ENCODE data around the gene CMIP.

The CMIP gene

DNA sequence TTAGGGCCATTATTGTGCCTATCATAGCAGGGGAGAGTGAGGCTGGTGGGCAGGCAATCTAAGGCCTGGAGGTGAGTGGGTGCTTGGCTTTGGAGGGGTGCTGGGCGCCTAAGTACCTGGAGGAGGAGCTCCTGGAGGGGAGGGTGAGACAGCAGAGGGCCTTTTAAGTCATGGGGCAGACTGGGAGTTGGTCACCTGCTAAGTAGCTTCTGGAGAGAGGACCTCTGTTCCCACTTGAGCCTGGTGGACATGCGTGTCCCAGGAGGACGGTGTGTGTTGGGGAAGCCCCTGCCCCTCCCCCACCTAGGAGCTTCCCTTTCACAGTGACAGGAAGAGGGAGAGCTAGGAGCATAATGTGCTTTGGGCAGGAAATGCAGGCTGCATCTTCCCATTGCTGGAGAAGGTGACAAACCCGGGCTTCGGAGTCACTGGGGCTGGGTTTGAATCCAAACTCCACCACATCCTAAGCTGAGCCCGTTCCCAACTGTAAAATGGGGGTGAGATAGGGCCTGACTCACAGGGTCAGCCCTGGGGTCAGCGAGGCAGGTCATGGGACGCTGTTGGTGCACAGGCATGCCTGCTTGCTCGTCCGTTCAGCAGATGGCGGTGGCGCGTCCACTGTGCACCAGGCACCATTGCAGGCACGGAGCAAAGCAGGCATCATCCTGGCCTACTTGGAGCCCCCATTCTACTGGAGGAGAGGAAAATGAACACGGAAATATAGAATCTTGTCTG lies 37.9 kb downstream of the CMIP start:
- no peak for DNase-seq

DNA sequence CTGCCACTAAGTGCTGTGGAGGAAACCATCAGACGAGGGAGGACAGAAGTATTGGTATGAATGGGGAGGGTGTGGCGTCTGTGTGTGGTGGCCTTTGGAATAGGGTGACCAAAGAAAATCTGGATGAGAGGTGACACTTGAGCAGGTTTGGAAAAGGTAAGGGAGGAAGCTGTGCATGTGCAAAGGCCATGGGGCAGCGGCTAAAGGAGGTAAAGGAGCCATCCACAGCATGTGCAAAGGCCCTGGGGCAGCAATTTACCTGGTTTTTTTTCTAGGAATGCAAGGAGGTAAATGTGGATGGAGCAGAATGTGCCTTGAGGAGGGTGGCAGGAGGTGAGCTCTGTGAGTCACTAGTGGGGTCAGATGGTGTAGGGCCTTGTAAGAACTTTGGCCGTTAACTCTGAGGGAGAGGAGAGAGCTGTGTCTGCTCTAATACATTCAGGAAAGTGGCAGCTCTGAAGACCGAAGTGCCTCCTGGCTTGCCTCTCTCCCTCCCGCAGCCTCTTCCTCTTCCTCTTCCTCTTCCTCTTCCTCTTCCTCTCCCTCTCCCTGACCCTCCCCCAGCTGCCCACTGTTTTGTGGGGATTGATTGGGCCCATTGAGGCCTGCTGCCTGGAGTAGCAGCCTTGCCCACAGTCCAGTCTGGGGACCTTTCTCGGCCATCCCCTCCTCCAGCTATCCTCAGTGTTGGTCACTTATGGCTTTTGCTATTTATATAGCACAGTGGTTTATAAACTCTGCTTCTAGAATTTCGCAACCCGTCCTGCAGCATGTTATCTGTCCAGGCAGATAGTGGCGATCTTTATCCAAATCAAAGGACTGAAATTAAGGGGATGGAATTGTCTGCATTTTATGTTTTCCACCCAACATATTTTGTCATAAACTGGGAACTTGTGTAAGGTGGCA lies 38.7 kb downstream of the CMIP start:
- no peak for DNase-seq

DNA sequence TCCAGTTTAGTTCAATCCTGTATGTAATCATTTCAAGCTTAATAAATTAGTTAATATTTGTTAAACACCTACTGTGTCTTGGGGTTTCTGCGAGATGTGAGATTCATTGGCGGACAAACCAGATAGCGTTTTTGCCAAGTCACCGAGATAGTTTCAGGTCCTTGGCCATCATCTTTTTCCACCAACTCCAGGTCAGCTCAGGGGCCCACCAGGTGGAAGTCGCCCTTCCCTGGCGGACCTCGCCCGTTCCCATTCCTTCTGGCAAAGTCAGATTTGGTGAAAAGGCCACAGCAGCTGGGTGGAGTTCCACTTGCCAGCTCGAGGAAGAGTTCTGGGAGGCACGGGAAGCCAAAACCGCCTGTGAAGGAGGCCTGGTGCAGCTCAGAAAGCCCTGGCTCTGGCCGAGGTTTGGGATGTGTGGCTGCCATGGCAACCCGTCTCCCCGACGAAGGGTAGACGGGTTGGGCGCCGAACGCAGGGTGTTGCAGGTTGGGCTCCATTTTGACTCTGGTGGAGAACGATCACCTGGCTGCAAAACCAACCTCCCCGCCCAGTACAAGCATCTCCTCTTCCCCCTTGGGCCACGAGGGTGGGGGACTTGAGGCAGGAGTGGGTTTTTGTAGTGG lies 39.5 kb downstream of the CMIP start:
- no peak for DNase-seq

DNA sequence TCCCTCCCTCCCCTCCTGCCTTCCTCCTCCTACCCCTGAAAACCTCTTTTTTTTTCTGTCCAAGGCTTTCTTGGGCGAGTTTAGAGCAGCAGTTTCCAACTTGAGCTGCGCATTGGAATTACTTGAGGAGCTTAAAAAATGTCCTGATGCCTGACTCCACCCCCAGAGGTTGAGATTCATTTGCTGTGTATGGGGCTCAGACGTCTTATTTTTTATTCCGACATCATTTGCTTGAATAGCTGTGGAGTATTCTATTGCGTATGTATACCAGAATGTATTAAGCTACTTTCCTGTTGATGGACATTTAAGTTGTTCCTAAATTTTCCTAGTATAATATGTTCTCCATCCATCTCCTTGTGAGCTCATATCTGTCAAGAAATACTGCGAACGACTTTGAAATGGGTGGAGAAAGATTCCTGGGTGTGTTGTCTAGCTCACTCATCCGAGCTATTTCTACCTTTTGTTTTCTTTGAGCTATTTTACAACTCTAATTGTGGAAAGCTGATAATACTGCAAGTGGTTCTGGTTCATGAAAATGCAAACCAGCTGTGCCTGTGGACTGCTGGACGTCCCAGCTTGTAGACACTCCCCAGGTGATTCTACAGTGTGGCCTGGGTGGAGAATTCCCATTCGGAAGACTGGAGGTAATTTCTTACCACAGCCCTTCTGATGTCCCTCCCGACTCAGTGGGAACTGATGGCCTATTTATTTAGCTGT lies 40.5 kb downstream of the CMIP start:
- no peak for DNase-seq

DNA sequence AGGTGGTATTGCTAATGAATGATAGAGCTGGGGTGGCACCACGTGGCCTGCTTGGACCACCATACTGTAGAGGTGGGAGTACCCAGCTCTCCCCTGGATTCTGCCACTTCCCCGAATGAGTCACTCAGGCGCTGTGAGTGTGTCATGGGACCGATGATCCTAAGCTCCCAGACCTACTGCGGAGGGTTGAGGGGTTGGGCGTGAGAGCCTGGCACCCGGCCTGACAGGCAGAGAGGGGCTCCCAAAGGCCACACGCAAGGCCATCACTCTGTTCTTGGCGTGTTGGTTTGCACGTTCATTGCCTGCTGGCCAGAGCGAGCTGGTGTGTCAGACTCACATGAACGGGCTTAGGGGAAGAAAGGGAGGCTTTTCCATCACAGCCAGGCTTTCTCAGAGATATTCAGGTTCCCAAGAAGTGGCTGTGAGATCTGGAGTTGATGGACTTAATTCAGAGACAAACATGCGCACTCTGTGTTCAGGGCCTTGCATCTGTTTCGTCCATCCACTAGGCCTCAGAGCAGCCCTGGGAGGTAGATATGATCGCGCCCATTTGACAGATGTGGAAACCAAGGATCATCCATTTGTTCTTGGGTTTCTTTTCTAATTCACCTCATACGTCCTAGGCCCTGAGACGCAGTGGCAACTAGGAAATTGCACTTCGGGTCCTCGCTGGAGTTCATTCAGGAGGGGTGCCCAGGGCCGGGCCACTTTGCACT lies 41.4 kb downstream of the CMIP start:
- no peak for DNase-seq

DNA sequence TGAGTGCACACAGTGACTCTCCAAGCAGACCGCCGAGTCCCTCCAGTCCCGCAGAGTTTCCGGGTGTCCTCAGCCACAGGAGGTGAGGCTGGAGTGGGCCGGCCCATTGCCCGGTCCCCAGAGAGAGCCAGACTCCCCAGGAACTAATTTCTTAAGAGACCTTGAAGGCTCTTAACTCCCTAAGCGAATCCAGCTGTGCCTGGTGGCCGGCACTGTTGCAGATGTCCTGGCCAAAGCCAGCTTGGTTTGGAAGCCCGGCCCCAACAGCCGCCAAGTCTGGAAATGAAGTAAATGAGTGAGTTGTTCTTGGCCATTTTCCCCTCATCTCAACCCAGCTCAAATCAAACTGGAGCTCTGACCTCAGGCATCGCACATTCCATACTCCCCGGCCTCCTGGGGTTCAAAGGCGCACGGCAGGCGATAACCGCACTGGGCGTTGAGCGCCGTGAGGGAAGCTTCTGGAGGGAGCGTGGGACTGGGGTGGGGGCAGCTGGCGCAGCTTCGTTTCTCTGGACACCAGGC lies 42.0 kb downstream of the CMIP start:
- DNase-seq: no peak

DNA sequence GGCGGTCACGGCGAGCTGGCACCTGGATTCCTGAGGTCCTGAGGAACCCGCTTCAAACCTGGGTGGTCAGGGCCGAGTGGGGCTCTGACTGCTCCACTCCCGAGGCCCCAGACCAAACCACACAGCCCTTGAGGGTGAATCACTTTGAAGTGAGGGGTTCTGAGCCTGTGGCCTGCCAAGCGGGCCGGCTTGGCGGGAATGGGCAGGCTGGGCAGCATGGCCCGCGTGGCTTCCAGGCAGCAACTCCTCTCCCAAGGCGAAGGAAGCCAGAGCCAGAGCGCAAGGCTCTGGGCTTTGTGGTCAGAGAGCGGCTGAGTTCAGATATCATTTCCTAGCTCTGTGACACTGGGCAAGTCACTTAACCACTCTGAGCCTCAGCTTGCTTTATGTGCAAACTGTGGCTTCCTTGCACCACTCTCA lies 42.7 kb downstream of the CMIP start:
- DNase-seq: no peak

DNA sequence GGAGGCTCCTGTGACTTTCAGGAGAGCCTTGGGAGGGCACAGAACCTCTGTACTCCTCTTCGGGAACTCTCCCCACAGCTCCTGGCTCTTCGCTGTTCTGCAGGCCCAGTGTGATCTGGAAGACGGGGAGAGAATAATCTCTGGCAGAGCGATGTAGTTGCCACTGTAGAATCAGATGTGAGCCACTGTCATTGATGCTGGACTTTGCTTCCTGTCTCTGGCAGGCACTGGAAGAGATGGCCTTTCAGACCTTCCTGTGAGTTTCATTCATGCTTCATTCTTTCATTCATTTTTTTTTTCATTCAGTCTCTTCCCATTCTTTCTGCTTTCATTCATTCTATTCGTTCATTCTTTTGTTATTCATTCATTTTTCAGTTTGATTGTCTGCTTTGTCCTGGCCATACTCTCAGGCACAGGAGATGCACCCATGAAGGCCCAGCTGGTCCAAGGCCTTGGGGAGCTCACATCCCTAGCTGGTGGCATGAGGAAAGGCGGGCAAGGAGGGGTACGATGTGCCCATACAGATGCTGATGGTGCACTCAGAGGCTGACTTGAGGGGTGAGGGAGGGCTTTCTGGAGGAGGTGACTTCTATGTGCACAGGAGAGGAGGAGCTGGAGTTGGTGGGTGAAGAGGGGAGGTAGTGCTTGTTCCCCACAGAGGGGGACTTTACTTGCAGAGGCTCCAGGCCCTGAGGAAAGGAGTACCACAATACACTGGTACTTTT lies 44.2 kb downstream of the CMIP start:
- no peak for DNase-seq

DNA sequence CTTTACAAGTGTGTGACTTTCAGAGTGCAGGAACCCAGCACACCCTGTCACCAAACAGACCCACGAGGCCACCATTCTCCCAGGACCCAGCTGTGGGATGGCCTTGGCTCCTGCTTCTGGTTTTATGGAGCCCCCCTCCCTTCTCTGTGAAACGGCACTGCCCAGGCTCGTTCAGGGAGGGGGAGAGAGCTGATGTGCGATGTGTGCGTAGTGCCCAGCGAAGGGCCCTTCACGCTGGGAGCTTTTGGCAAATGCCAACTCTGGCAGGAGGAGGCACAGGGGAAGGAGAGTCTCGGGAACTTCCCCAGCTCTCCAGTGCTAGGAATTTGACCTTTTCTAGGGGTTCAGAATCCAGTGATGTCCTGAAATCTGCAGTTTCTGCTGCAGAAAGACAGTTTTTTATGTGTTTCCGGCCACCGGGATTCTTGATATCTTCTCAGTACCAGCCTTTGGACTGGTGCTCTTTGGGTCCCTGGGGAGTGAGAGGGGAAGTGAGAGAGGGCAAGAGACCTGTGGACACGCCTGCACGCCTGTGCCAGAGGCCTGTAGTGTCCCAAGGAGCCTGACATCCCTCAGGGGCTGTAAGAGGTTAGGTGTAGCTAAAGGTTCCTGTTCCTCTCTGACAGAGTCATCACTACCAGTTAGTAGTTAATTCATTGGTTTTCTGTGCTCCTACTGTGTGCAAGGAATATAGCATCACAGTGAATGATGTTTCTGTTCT lies 45.1 kb downstream of the CMIP start:
- no peak for DNase-seq

DNA sequence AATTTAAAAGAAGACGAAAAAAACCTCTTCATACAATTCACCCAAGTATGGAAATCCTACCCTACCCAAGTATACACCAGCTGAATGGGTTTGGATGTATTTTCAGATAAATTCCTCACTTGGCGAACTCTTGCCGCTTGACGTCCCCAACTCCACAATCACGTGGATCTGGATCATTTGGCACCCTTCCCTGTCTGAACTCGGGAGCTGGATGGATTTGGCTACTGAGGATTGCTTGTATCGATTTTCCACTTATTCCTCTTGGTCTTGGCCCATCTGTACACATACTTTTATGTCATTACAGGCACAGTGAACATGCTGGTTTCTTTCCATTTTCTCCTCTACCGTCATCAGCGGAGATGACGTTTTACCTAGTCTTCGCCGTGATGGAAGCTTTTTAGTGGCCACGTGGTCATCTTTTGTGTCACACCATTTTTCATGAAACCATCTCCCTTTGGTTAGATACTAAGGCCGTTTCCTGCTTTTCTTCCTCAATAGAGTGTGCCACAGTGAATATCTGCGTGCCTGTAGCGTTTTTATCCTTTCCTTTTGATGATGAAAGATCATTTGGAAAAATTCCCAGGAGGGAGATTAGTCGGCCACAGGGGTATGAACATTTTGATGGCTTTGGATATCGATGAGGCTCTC lies 47.1 kb downstream of the CMIP start:
- no peak for DNase-seq

DNA sequence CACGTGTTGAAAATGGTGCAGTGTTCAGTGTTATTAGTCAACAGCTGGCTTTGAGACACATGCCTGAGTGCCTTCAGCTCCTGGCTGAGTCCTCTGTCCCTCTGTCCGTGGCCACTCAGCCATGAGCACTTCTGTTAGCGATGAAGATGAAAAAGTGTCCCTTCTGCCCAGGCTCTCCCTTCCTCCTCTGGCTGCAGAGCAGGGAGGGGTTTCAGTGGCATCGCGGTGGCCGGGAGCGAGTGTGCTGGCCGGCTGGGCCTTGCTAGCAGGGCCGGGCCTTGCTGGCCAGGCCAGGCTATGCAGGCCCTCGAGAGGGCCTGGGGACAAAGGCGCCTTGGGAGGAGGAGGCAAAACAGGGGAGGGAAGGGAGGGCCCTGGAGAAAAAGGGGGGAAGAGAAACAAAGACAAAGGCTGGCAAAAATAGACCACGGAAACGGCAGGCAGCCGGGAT lies 47.7 kb downstream of the CMIP start:
- no peak for DNase-seq

DNA sequence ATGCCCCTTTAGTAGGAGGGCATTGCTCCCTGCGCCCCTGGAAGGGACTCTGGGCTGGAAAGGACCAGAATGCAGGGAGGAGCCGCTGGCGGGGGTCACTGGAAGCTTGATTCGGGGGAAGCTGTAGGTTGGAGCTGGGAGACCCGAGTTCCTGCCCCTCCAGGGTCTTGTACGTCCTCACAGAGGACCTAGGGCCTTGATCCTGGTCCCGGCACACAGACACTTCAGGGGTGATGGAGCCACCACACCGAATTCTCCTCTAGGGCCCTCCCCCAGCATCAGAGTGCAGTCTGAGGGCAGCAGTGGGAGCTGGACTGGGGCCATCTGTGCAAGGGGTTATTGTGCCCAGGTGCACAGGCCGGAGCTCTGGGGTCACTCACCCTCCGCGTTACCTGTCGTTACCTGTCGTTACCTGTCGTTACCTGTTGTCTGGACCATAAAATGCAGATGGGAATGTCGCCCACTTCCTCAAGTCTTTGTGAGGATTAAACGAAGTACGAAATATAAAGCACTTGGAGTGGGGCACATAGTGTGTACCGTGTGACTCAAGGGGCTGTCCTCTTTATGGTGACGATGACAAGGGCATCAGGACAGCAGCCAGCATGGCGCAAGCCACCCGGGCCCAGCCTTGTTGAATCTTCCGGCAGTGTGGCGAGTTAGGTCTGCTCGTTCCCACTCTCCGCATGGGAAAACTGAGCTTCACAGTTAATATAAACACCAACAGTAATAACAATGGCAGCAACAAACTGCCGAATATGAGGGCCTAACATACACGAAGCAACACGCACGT lies 48.6 kb downstream of the CMIP start:
- DNase-seq: no peak

DNA sequence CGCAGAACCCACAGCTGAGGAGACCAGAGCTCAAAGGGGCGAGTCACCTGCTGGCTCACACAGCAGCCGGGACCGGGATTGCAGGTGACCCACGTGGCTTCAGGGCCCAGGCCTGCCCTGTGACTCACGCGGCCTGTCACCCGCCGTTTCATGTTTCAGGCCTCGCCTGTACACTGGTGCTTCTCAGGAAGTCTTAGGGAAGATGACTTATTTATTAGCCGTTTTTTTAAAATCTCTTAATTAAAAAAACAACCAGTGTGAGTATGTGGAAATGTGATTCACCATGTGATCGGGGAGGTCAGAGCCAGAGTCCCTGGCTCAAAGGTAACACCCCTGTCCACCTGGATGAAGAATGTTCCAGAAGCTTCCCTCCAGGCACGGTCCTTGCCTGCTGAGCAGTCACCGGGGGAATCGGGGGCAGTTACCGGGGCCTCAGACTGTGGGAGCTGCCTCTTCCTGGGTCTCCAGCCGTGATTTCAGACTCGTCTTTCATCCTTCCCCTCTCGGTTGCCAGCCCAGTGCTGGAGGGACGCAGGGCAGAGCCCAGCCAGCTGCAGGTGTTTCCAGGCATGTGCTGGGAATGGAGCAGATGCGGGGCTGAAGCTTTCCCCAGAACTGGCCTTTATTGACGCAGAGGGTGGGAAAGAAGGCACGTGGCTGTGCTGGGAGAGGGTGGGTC lies 49.3 kb downstream of the CMIP start:
- DNase-seq: peak; percentile 19 to 27

DNA sequence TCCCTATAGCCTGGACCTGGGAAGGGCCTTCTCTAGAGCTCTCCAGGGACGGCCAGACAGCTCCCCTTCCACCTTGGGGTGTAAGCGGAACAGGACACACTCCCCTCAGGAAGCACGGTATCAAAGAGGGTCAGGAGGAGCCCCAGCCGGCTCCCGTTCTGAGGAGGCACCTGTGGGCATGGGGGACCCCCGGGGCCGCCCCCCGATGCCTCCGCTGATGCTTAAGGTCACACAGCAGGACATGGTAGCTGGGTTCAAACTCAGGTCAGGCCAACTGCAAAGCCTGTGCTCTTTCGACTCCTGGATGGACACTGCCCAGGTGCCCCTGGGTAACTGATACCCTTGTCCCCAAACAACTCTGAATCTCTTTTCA lies 49.8 kb downstream of the CMIP start:
- DNase-seq: no peak

DNA sequence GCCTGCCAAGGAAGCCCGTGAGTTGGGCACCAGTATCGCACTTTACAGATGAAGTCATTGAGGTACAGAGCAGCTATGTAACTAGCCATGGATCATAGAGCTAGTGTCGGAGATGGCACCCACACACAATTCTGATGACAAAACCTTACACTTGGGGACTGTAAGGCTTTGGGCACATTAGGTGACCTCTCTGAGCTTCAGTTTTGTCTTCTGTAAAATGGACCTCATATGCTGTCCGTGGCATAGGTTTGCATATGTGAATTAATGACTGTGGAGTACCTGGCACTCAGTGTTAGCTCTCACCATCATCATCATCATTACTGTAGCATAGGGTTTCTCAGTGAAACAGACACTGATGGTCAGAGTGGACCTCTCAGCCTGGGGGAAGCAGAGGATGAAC lies 50.3 kb downstream of the CMIP start:
- no peak for DNase-seq

DNA sequence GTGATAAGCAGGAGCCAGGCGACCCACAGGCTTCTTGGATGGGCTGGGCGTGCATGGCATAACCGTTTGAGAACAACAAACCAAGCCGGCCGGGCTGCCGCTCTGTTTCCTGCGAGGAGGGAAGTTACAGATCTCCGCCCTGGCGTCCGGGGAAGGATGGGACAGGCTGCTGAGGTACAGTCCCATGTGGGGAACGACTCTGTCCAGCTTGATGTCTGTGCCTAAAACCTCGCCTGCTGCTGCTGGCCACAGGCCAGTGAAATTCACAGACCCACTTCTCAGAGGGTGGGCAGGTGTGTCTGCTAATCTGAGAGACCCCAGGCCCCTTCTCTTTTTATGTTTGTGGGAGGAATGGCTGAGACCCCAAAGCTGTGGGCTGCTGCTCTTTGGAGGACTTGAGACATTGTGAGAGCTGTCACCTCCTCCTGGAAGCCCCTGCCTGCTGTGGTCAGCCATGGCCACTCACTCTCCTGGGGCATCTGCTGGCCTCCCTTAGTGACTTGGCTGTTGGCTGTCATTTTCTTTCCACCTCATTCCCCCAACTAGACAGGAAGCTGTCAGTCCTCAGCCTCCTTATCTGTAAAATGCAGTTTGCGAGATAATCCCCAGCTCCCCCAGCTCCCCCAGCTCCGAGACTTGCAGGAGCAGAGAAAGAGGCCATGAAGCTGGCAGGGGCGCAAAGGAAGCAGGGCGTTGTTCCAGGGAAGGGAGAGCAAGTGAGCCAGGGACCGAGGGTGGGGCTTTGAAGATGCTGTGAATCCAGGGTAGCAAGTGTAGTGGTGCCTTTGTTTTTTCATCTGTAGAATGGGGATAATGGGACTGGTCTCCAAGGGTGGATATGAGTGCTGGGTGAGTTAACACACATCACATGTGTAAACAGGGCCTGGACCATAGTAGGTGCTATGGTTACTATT lies 51.0 kb downstream of the CMIP start:
- DNase-seq: no peak

DNA sequence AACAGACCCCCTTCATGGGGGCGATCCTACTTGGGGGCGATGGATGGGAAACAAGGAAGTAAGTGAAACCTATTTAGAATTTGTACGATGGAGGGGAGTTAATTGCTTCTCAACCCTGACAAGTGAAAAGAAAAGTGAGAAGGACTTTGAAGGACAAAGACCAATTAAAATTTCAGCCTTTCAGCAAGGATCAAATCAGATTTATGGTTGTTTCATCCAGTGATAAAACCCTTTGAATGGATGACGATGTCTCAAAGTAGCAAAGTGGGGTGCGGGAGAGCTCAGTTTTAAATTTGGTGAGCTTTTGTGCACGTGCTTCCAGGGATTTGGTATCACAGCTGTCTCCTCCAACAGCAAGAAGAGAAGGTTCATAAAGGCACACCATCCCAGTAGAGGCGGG lies 51.7 kb downstream of the CMIP start:
- DNase-seq: no peak

DNA sequence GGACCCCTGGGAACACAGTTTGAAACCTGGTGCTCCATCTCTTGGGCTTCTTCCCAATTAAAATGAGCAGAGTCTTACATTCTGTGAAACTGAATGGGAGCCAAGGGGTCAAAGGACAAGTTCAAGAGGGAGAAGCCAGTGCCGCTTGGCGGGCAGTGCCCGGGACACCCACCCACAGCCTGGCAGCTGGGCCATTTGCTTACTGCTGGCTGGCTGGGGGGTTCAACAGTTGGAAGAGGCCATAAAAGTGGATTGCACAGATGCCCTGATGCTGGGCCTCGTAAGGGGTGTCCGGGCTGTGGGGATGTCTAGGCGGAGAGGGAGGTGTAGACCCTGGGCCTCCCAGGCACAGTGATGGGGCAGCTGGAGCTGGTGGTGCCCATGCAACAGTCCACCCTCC lies 52.1 kb downstream of the CMIP start:
- DNase-seq: no peak

Data from SHP77 (cell line).